Calu3 (cell line): ENCODE data around the gene LINC01488. TPM values are rescaled to one million over a fixed set of nuclear protein-coding genes. Genes with fewer than 3 reads are reported as not detected.

Experiments
- BruUV-seq: library from RNA; stranded (reverse); fragments of 400-500 nt; replicated peaks from 2 replicates; lab custom pipeline; 2021; lab: Mats Ljungman, UMichigan
- CTCF ChIA-PET: fragments of 300-600 bp; sonication (Branson Sonifier 250); formaldehyde crosslinking; loops from one replicate; lab custom pipeline; 2022; ENCODE audit warnings: antibody characterized with exemption; lab: Charles Lee
- DNase-seq: peaks from one replicate; pipeline ENCODE4 v3.0.0; 2022
- H3K27ac Mint-ChIP-seq: one replicate; pipeline ENCODE4 v1.8.0; 2022; ENCODE audit warnings: mixed read lengths; ENCODE audit not compliant: unreplicated experiment
- H3K27me3 Mint-ChIP-seq: one replicate; pipeline ENCODE4 v1.8.0; 2022; ENCODE audit warnings: mixed read lengths; ENCODE audit not compliant: unreplicated experiment
- H3K36me3 Mint-ChIP-seq: one replicate; pipeline ENCODE4 v1.8.0; 2022; ENCODE audit warnings: mild to moderate bottlenecking, moderate library complexity, mixed read lengths; ENCODE audit not compliant: insufficient read depth, unreplicated experiment
- H3K4me1 Mint-ChIP-seq: one replicate; pipeline ENCODE4 v1.8.0; 2022; ENCODE audit warnings: mild to moderate bottlenecking, low read depth, mixed read lengths; ENCODE audit not compliant: unreplicated experiment
- H3K4me3 Mint-ChIP-seq: one replicate; pipeline ENCODE4 v1.8.0; 2022; ENCODE audit warnings: mild to moderate bottlenecking, low read depth, moderate library complexity, mixed read lengths; ENCODE audit not compliant: unreplicated experiment
- H3K9me3 Mint-ChIP-seq: one replicate; pipeline ENCODE4 v1.8.0; 2022; ENCODE audit warnings: low read depth, mixed read lengths; ENCODE audit not compliant: unreplicated experiment
- intact Hi-C: fragments of 100-400 bp; cut with micrococcal nuclease; formaldehyde crosslinking; loops from one replicate; pipeline ENCODE4 v1.10.0; 2022; ENCODE audit not compliant: unreplicated experiment
- total RNA-seq: library from RNA; stranded (reverse); gene quantifications from 2 replicates; pipeline ENCODE4 v1.2.3, GENCODE V29; 2022
- TF ChIP-seq, protein P1 (sequence below): fragments of 200-600 bp; IDR thresholded peaks from one replicate; pipeline ENCODE4 v1.8.0; 2022; ENCODE audit warnings: antibody characterized with exemption; ENCODE audit not compliant: unreplicated experiment

Gene LINC01488
- total RNA-seq, 1 experiment from 2014 or later, result not detected

DNA sequence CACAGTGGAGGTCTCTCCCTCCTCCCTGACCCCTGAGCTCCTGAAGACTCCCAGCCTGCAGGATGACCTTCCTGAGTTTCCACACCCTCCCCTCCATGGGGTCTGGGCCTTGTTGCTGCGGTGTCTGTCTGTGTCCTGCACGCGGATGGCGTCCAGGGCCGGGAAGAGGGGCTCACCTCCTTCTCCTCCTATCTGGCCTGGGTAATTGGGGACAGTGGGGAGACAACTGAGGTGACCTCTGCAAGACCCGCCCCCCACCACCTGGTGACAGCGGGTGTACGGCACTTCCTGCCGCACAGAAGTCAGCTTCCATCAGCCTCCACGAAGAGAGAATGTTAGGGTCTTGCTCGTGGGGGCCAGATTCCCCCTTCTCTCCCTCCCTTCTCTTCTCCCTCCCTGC is 31.7 kb downstream of the LINC01488 start:
- no peak for DNase-seq
- Mint-ChIP-seq H3K27me3 (no peaks in the 10 kb centered on the region), H3K4me3 (no peak overlapping the region), H3K4me1 (no peaks in the 10 kb centered on the region), H3K9me3 (peaks cover 6% of the 10 kb centered on the region), H3K36me3 (peaks cover 4% of the 10 kb centered on the region), H3K27ac (no peak overlapping the region)
- TF ChIP-seq, protein P1, sequence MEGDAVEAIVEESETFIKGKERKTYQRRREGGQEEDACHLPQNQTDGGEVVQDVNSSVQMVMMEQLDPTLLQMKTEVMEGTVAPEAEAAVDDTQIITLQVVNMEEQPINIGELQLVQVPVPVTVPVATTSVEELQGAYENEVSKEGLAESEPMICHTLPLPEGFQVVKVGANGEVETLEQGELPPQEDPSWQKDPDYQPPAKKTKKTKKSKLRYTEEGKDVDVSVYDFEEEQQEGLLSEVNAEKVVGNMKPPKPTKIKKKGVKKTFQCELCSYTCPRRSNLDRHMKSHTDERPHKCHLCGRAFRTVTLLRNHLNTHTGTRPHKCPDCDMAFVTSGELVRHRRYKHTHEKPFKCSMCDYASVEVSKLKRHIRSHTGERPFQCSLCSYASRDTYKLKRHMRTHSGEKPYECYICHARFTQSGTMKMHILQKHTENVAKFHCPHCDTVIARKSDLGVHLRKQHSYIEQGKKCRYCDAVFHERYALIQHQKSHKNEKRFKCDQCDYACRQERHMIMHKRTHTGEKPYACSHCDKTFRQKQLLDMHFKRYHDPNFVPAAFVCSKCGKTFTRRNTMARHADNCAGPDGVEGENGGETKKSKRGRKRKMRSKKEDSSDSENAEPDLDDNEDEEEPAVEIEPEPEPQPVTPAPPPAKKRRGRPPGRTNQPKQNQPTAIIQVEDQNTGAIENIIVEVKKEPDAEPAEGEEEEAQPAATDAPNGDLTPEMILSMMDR, result no peak
- CTCF ChIA-PET, result no interaction called here
- intact Hi-C loops, result no loop called here
- BruUV-seq, result no TSS peak

DNA sequence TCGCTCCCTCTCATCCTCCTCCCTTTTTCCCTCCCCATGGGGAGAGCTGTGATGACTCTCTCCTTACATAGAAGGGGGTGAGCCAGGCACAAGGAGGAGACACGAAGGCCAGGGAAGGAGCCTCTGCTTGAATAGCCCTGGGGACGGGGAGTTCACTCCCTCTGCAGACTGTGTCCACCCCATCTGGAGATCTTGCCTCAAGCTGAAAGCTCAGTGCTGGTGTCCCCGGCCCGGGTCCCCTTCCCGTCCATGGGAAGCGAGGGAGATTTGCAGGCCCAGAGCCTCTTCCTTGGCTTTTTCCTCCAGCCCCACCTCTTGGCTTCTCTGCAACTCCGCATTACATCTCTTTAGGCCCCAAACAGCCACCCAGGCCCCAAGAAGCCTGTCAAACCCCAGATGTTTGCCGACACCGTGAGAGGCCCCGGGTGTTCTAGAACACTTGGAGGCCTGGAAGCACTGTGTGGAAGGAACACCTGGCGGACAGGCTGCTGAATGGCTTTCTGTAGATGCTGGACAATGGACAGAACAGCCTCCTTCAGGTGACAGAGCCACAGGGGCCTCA is 32.3 kb downstream of the LINC01488 start:
- Mint-ChIP-seq H3K4me1 (no peaks in the 10 kb centered on the region), H3K27me3 (no peaks in the 10 kb centered on the region), H3K36me3 (peaks cover 4% of the 10 kb centered on the region), H3K4me3 (no peak overlapping the region), H3K9me3 (peaks cover 11% of the 10 kb centered on the region), H3K27ac (no peak overlapping the region)
- intact Hi-C loops, result no loop called here
- BruUV-seq, result no TSS peak
- no peak for DNase-seq
- CTCF ChIA-PET, result no interaction called here
- TF ChIP-seq, protein P1, result no peak

DNA sequence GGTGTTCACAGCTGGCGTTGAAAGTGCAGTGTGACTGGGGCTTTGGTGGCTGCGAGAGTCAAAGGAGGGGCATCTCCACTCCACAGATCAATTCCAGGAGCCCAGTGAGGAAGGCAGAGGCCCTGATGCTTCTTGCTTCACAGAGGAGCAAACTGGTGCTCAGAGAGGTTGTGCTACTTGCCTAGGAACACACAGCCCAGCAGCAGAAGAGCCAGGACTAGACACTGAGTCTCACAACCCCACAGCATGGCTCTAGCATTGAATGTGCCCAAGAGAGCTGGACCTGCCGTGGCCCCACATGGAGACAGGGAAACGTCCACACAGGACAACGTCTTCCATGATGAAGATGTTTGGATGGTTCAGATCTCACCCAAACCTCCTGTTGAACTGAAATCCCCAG is 33.3 kb downstream of the LINC01488 start:
- Mint-ChIP-seq H3K27ac (no peak overlapping the region), H3K4me1 (no peaks in the 10 kb centered on the region), H3K36me3 (peaks cover 4% of the 10 kb centered on the region), H3K27me3 (no peaks in the 10 kb centered on the region), H3K4me3 (no peak overlapping the region), H3K9me3 (peaks cover 13% of the 10 kb centered on the region)
- TF ChIP-seq, protein P1, result no peak
- CTCF ChIA-PET, result no interaction called here
- DNase-seq, result no peak
- intact Hi-C loops, result no loop called here
- no TSS peak for BruUV-seq

DNA sequence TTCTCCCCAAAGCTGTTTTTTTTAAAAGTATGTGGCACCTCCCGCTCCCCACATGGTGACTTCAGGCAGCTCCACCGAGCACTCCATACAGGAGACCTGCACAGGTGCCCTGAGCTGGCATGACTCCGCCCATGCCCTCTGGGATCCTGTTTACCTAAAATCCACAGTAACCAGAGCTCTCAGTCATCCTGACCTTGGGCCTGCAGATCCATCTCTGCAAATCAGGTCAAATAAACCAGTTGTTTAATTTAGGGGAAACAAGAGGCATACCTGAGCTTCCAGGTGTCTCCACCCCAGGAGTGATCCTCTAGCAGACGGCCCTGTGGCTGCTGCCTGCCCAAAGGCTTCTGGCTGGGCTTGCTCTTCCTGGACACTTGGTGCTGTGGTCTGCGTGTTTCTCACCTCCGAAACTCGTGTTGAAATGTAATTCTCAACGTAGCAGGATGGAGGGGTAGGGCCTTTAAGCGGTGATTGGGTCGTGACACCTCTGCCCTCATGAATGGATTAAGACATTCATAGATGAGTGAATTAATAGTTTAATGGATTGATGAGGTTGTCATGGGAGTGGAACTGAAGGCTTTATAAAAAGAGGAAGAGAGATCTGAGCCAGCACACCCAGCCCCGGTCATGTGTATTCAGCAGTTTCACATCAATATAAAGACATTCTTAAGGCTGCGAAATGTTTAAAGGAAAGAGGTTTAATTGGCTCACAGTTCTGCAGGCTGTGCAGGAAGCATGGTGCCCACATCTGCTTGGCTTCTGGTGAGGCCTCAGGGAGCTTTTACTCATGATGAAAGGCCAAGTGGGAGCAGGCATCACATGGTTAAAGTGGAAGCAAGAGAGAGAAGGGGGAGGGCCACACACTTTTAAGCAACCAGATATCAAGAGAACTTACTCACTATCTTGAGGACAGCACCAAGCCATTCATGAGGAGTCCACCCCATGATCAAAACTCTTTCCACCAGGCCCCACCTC is 34.1 kb downstream of the LINC01488 start:
- Mint-ChIP-seq H3K27me3 (no peaks in the 10 kb centered on the region), H3K9me3 (peaks cover 13% of the 10 kb centered on the region), H3K4me3 (no peak overlapping the region), H3K4me1 (no peaks in the 10 kb centered on the region), H3K27ac (no peak overlapping the region), H3K36me3 (peaks cover 4% of the 10 kb centered on the region)
- CTCF ChIA-PET, result no interaction called here
- intact Hi-C loops, result no loop called here
- BruUV-seq, result no TSS peak
- DNase-seq, result no peak
- TF ChIP-seq, protein P1, result no peak
